ENCODE data around the gene CDC42BPA.
"Not testable (repeated sequence)": the region's sequence is repeated elsewhere in the genome, so short reads cannot be mapped to it uniquely, and the experiment has no call there.

The CDC42BPA gene

GRCh38 chr1:227059076-227059475 lies 259.2 kb downstream of the CDC42BPA start:
- DNase-seq, result no peak

- DNase-seq, result no peak
Measured at GRCh38 chr1:227058321-227058751, 260.0 kb downstream of the CDC42BPA start.

- no peak for DNase-seq
Measured at GRCh38 chr1:227049253-227049652, 269.0 kb downstream of the CDC42BPA start.

GRCh38 chr1:227043755-227044154 lies 274.5 kb downstream of the CDC42BPA start:
- no peak for DNase-seq

GRCh38 chr1:227042292-227042691 lies 276.0 kb downstream of the CDC42BPA start:
- DNase-seq, result no peak

GRCh38 chr1:227038401-227038800 lies 279.9 kb downstream of the CDC42BPA start:
- no peak for DNase-seq

- DNase-seq, result no peak
Measured at GRCh38 chr1:227037121-227037520, 281.2 kb downstream of the CDC42BPA start.

- no peak for DNase-seq
Measured at GRCh38 chr1:227035316-227035715, 283.0 kb downstream of the CDC42BPA start.

GRCh38 chr1:227033880-227034279 lies 284.4 kb downstream of the CDC42BPA start:
- DNase-seq, result no peak

- DNase-seq, result no peak
Measured at GRCh38 chr1:227032396-227032795, 285.9 kb downstream of the CDC42BPA start.

GRCh38 chr1:227016990-227017389 lies 301.3 kb downstream of the CDC42BPA start:
- no peak for DNase-seq

- DNase-seq, result no peak
Measured at GRCh38 chr1:227010645-227011044, 307.6 kb downstream of the CDC42BPA start.

- no peak for DNase-seq
Measured at GRCh38 chr1:227009937-227010336, 308.4 kb downstream of the CDC42BPA start.

GRCh38 chr1:227006226-227006796 lies 312.0 kb downstream of the CDC42BPA start:
- DNase-seq, result no peak

- no peak for DNase-seq
Measured at GRCh38 chr1:227004796-227005195, 313.5 kb downstream of the CDC42BPA start.

GRCh38 chr1:227003165-227003564 lies 315.1 kb downstream of the CDC42BPA start:
- no peak for DNase-seq

GRCh38 chr1:227002531-227003049 lies 315.7 kb downstream of the CDC42BPA start:
- DNase-seq, result no peak

GRCh38 chr1:226999579-226999978 lies 318.7 kb downstream of the CDC42BPA start:
- DNase-seq, result not testable (repeated sequence)

GRCh38 chr1:226995365-226996332 lies 322.6 kb downstream of the CDC42BPA start:
- DNase-seq, result no peak

- DNase-seq, result no peak
Measured at GRCh38 chr1:226994586-226995364, 323.5 kb downstream of the CDC42BPA start.

- DNase-seq, result no peak
Measured at GRCh38 chr1:226993814-226994585, 324.3 kb downstream of the CDC42BPA start.

GRCh38 chr1:226991920-226992319 lies 326.4 kb downstream of the CDC42BPA start:
- DNase-seq, result no peak

Measured in NCI-H1048 (cell line).